ENCODE data around the gene DNAH9.

The DNAH9 gene

GRCh38 chr17:11555530-11555929 lies 42.7 kb upstream of the DNAH9 start:
- POLR2A ChIA-PET = no interaction called here
- CTCF ChIA-PET = no interaction called here
- no peak for DNase-seq (ENCODE audit: low read depth, low spot score)
- H3K4me3 ChIP-seq (ENCODE audit: low read depth, low read length) = no peak overlapping the region
- no peak for TF ChIP-seq CTCF (IDR thresholded peaks at IDR 0.05; ENCODE audit: insufficient read depth, low read length, missing control alignments)

- no peak for TF ChIP-seq CTCF (IDR thresholded peaks at IDR 0.05; ENCODE audit: insufficient read depth, low read length, missing control alignments)
- POLR2A ChIA-PET = no interaction called here
- no peak for DNase-seq (ENCODE audit: low read depth, low spot score)
- no peak overlapping the region for H3K4me3 ChIP-seq (ENCODE audit: low read depth, low read length)
- CTCF ChIA-PET = no interaction called here
Observed at GRCh38 chr17:11557727-11558452, 40.4 kb upstream of the DNAH9 start.

- POLR2A ChIA-PET = no interaction called here
- H3K4me3 ChIP-seq (ENCODE audit: low read depth, low read length) = no peak overlapping the region
- TF ChIP-seq CTCF (IDR thresholded peaks at IDR 0.05; ENCODE audit: insufficient read depth, low read length, missing control alignments) = no peak
- DNase-seq (ENCODE audit: low read depth, low spot score) = no peak
- CTCF ChIA-PET = no interaction called here
Observed at GRCh38 chr17:11558681-11559234, 39.5 kb upstream of the DNAH9 start.

- ChIA-PET POLR2A (no interaction called here), CTCF (no interaction called here)
- no peak for DNase-seq (ENCODE audit: low read depth, low spot score)
- TF ChIP-seq CTCF (IDR thresholded peaks at IDR 0.05; ENCODE audit: insufficient read depth, low read length, missing control alignments) = no peak
- no peak overlapping the region for H3K4me3 ChIP-seq (ENCODE audit: low read depth, low read length)
Observed at GRCh38 chr17:11559601-11560000, 38.7 kb upstream of the DNAH9 start.

- CTCF ChIA-PET = no interaction called here
- DNase-seq (ENCODE audit: low read depth, low spot score) = no peak
- no peak overlapping the region for H3K4me3 ChIP-seq (ENCODE audit: low read depth, low read length)
- POLR2A ChIA-PET = no interaction called here
- no peak for TF ChIP-seq CTCF (IDR thresholded peaks at IDR 0.05; ENCODE audit: insufficient read depth, low read length, missing control alignments)
Observed at GRCh38 chr17:11561281-11561680, 37.0 kb upstream of the DNAH9 start.

- ChIA-PET CTCF (no interaction called here), POLR2A (no interaction called here)
- TF ChIP-seq CTCF (IDR thresholded peaks at IDR 0.05; ENCODE audit: insufficient read depth, low read length, missing control alignments) = no peak
- no peak overlapping the region for H3K4me3 ChIP-seq (ENCODE audit: low read depth, low read length)
- DNase-seq (ENCODE audit: low read depth, low spot score) = no peak
Observed at GRCh38 chr17:11561702-11562101, 36.6 kb upstream of the DNAH9 start.
